ENCODE measurements around the gene RASGRF2. TPM values are rescaled to one million over a fixed set of nuclear protein-coding genes. Genes with fewer than 3 reads are reported as not detected.
"Not testable (repeated sequence)": the region's sequence is repeated elsewhere in the genome, so short reads cannot be mapped to it uniquely, and the experiment has no call there.

RASGRF2 gene
- total and polyA plus RNA-seq, 2 of the 13 experiments (the other 11 are each of a cell fraction or from before 2014, with no cell fraction given) = 23.6 to 29.0 TPM

DNA sequence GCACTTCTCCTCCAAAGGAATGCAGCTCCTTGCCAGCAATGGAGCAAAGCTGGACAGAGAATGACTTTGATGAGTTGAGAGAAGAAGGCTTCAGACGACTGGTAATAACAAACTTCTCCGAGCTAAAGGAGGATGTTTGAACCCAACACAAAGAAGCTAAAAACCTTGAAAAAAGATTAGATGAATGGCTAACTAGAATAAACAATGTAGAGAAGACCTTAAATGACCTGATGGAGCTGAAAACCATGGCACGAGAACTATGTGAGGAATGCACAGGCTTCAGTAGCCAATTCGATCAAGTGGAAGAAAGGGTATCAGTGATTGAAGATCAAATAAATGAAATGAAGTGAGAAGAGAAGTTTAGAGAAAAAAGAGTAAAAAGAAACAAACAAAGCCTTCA, 69.6 kb downstream of the RASGRF2 start:
- peak overlapping the region; percentile 65 for H3K27ac ChIP-seq (ENCODE audit: extremely low read length, insufficient read depth, low read length)
- intact Hi-C loops (cut with micrococcal nuclease; ENCODE audit: unreplicated experiment) = loop anchor here (5.0 kb wide), 1 partner anchor 67 kb away; the partner anchor contains the start of gene RASGRF2
- H3K9ac ChIP-seq (ENCODE audit: insufficient read depth, low read depth, low read length); H4K20me1 ChIP-seq (ENCODE audit: insufficient read depth, low read length); ATAC-seq; H3K4me3 ChIP-seq (replicated peaks in 1 of 3; ENCODE audit: insufficient read depth in 1 of 3, low read depth in 2 of 3, low read length in 3 of 3); H3K36me3 ChIP-seq (replicated peaks in 1 of 2; ENCODE audit: control insufficient read depth in 1 of 2, insufficient read depth in 2 of 2, low read length in 2 of 2); in situ Hi-C loops (cut with HindIII; ENCODE audit: extremely low pct_ligation_motif_present, low pct_unique_long_range_greater_than_20kb); H3K27me3 ChIP-seq (ENCODE audit: control insufficient read depth in 1 of 2, insufficient read depth in 2 of 2, low read length in 2 of 2); CTCF ChIA-PET (ENCODE audit: low intra/inter-chr PET ratio, low total read pairs); H2AFZ ChIP-seq (ENCODE audit: low read length); H3K9me3 ChIP-seq (ENCODE audit: low read length); DNase-seq (ENCODE audit: low spot score); FAIRE-seq; BruUV-seq (replicated peaks): not testable (repeated sequence)
- peaks cover 46% of the 10 kb centered on the region for H3K4me1 ChIP-seq (ENCODE audit: insufficient read depth, low read length)
- H3K4me2 ChIP-seq (ENCODE audit: low read depth, low read length) = peak overlapping the region; percentile 50; the same call in 1 of the 2 replicates
- 14% methylated on average over 4 of the region's 4 CpGs for WGBS (ENCODE audit: low lambda C conversion rate)
- POLR2A ChIA-PET = interaction anchor here (1.4 to 2.5 kb wide), 4 partner anchors 10 to 69 kb away, joined by 3 to 16 read pairs (median 7); partner anchors contain the start of gene RASGRF2
- peaks cover 16% of the 10 kb centered on the region for H3K79me2 ChIP-seq (ENCODE audit: insufficient read depth, low read length)
- TF ChIP-seq ISL2 (CRISPR knock-in tag; IDR thresholded peaks at IDR 0.05) (peak; percentile 68), SOX5 (CRISPR knock-in tag; IDR thresholded peaks at IDR 0.05; ENCODE audit: borderline replicate concordance) (peak; percentile 65; the same call in 1 of the 2 replicates), NCOA2 (CRISPR knock-in tag; IDR thresholded peaks at IDR 0.05) (peak; percentile 78), MED1 (CRISPR knock-in tag; IDR thresholded peaks at IDR 0.05) (peak; percentile 30; the same call in 1 of the 2 replicates)
- TF ChIP-seq, protein P1, sequence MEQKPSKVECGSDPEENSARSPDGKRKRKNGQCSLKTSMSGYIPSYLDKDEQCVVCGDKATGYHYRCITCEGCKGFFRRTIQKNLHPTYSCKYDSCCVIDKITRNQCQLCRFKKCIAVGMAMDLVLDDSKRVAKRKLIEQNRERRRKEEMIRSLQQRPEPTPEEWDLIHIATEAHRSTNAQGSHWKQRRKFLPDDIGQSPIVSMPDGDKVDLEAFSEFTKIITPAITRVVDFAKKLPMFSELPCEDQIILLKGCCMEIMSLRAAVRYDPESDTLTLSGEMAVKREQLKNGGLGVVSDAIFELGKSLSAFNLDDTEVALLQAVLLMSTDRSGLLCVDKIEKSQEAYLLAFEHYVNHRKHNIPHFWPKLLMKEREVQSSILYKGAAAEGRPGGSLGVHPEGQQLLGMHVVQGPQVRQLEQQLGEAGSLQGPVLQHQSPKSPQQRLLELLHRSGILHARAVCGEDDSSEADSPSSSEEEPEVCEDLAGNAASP (CRISPR knock-in tag; IDR thresholded peaks at IDR 0.05; ENCODE audit: borderline replicate concordance) = peak; percentile 98
- TF ChIP-seq, protein P2, sequence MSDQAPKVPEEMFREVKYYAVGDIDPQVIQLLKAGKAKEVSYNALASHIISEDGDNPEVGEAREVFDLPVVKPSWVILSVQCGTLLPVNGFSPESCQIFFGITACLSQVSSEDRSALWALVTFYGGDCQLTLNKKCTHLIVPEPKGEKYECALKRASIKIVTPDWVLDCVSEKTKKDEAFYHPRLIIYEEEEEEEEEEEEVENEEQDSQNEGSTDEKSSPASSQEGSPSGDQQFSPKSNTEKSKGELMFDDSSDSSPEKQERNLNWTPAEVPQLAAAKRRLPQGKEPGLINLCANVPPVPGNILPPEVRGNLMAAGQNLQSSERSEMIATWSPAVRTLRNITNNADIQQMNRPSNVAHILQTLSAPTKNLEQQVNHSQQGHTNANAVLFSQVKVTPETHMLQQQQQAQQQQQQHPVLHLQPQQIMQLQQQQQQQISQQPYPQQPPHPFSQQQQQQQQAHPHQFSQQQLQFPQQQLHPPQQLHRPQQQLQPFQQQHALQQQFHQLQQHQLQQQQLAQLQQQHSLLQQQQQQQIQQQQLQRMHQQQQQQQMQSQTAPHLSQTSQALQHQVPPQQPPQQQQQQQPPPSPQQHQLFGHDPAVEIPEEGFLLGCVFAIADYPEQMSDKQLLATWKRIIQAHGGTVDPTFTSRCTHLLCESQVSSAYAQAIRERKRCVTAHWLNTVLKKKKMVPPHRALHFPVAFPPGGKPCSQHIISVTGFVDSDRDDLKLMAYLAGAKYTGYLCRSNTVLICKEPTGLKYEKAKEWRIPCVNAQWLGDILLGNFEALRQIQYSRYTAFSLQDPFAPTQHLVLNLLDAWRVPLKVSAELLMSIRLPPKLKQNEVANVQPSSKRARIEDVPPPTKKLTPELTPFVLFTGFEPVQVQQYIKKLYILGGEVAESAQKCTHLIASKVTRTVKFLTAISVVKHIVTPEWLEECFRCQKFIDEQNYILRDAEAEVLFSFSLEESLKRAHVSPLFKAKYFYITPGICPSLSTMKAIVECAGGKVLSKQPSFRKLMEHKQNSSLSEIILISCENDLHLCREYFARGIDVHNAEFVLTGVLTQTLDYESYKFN (CRISPR knock-in tag; conservative IDR thresholded peaks at IDR 0.05) = peak; percentile 64; the same call in 1 of the 2 replicates
- TF ChIP-seq, protein P3, sequence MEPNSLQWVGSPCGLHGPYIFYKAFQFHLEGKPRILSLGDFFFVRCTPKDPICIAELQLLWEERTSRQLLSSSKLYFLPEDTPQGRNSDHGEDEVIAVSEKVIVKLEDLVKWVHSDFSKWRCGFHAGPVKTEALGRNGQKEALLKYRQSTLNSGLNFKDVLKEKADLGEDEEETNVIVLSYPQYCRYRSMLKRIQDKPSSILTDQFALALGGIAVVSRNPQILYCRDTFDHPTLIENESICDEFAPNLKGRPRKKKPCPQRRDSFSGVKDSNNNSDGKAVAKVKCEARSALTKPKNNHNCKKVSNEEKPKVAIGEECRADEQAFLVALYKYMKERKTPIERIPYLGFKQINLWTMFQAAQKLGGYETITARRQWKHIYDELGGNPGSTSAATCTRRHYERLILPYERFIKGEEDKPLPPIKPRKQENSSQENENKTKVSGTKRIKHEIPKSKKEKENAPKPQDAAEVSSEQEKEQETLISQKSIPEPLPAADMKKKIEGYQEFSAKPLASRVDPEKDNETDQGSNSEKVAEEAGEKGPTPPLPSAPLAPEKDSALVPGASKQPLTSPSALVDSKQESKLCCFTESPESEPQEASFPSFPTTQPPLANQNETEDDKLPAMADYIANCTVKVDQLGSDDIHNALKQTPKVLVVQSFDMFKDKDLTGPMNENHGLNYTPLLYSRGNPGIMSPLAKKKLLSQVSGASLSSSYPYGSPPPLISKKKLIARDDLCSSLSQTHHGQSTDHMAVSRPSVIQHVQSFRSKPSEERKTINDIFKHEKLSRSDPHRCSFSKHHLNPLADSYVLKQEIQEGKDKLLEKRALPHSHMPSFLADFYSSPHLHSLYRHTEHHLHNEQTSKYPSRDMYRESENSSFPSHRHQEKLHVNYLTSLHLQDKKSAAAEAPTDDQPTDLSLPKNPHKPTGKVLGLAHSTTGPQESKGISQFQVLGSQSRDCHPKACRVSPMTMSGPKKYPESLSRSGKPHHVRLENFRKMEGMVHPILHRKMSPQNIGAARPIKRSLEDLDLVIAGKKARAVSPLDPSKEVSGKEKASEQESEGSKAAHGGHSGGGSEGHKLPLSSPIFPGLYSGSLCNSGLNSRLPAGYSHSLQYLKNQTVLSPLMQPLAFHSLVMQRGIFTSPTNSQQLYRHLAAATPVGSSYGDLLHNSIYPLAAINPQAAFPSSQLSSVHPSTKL (CRISPR knock-in tag; IDR thresholded peaks at IDR 0.05) = peak; percentile 51
- TF ChIP-seq, protein P4, sequence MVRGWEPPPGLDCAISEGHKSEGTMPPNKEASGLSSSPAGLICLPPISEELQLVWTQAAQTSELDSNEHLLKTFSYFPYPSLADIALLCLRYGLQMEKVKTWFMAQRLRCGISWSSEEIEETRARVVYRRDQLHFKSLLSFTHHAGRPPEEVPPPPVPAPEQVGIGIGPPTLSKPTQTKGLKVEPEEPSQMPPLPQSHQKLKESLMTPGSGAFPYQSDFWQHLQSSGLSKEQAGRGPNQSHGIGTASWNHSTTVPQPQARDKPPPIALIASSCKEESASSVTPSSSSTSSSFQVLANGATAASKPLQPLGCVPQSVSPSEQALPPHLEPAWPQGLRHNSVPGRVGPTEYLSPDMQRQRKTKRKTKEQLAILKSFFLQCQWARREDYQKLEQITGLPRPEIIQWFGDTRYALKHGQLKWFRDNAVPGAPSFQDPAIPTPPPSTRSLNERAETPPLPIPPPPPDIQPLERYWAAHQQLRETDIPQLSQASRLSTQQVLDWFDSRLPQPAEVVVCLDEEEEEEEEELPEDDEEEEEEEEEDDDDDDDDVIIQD (CRISPR knock-in tag; IDR thresholded peaks at IDR 0.05; ENCODE audit: low read depth) = peak; percentile 40; the same call in 1 of the 2 replicates

Measured in HepG2 (cell line).